ENCODE measurements around the gene CDC42EP2.

The CDC42EP2 gene

DNA sequence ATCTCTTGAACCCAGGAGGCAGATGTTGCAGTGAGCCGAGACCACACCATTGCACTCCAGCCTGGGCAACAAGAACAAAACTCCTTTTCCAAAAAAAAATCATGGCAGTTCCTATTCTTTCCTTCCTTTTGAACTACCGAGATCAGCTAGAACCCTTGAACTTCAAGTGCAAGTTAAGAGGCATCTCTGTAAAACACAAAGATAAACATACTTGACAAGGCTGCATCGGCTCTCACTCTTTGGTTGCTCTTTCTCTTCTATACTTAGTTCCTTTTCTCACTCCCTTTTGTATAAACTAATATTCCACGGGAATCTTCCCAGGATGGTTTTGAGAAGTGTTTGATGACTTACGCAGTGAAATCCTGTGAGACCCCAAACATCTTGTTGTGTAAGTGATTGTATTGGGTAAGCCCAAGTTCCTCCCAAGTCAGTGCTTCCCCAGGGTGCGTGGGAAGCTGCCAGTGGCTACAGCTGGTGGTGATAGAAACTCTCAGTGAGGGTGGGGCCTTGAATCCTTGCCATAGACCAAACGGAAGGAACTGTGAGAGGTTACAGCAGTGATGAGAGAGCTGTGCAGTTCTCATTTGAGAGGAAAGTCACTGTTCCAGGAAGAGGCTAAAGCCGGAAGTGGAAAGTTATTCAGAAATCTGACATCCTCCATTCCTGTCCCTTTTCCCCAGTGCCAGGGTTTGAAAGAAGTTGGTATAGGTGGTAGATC, 24.1 kb upstream of the CDC42EP2 start:
- H3K9ac ChIP-seq (ENCODE audit: low read depth, low read length), result no peak overlapping the region
- H3K36me3 ChIP-seq (ENCODE audit: insufficient read depth, low read length), result peaks cover 49% of the 10 kb centered on the region
- peaks cover 13% of the 10 kb centered on the region; the same call in 1 of the 2 replicates for H3K4me1 ChIP-seq (ENCODE audit: insufficient read depth, low read length)

DNA sequence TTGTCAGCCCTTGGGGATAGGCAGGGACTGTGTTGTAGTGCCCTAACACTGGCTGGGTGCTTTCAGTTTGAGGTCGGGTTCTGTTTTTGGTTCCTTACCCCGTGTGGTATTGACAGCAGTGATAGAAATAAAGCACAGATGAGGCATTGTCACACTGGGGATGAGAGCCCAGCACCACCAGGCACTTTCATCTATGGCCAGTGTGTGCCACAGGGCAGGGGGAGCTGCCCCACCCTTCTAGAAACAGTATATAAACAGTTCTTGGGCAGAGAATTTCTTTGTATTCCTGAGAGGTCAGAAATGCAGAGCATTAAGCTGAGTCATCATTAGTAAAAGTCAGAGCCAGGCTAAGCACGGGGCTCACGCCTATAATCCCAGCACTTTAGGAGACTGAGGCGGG, 23.1 kb upstream of the CDC42EP2 start:
- Histone ChIP-seq H3K4me1 (ENCODE audit: insufficient read depth, low read length) (peaks cover 13% of the 10 kb centered on the region; the same call in 1 of the 2 replicates), H3K9me3 (ENCODE audit: control insufficient read depth, insufficient read depth, low read length) (no peaks in the 10 kb centered on the region), H3K9ac (ENCODE audit: low read depth, low read length) (no peak overlapping the region), H3K36me3 (ENCODE audit: insufficient read depth, low read length) (peaks cover 55% of the 10 kb centered on the region)

More for the DNA sequence above, 24.1 kb upstream of the CDC42EP2 start:
- H3K9me3 ChIP-seq (ENCODE audit: control insufficient read depth, insufficient read depth, low read length), result no peaks in the 10 kb centered on the region

DNA sequence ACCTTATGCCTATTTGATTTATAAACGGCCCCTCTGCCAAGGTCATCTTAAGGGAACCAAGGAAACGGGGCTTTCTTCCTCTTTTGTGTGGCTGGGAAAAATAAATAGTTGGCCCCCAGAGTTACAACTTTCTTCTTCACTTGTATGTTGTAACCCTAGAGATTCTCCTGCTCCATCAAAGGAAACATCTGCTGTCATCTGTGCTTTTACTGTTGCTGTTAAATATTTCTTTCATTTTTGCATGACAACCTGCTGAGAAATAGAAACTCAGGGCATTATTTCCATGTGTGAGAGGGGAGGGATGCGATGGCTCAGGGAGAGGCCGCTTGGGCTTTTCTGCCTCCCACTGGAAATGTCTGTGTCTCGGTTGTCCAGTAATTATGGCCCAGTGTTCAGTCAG, 21.8 kb upstream of the CDC42EP2 start:
- peaks cover 13% of the 10 kb centered on the region; the same call in 1 of the 2 replicates for H3K4me1 ChIP-seq (ENCODE audit: insufficient read depth, low read length)
- H3K36me3 ChIP-seq (ENCODE audit: insufficient read depth, low read length), result peaks cover 49% of the 10 kb centered on the region
- no peaks in the 10 kb centered on the region for H3K9me3 ChIP-seq (ENCODE audit: control insufficient read depth, insufficient read depth, low read length)
- no peak overlapping the region for H3K9ac ChIP-seq (ENCODE audit: low read depth, low read length)

DNA sequence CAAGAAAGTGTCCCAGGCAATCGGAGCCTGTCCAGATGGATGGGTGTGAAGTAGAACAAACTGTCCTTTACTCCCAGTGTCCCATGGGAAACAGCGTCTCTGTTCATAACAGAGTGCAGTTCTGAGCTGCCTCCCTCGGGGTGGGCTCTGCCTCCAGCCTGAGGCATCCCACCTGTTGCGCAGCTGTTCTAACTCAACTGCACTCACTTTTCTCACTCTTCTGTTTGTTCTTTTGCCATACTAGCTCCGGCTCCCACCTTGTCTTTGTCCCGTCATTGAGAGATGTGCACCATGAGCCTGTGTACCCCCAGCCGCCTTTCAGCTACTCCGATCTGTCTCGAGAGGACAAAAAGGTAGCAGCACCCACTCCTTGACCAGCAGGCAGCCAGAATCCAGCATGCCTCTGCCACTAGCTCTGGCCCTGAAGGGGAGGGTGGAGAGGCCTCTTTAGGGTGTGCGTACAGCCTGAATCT, 20.7 kb upstream of the CDC42EP2 start:
- peaks cover 46% of the 10 kb centered on the region for H3K36me3 ChIP-seq (ENCODE audit: insufficient read depth, low read length)
- H3K4me1 ChIP-seq (ENCODE audit: insufficient read depth, low read length), result peaks cover 13% of the 10 kb centered on the region; the same call in 1 of the 2 replicates
- no peak overlapping the region for H3K9ac ChIP-seq (ENCODE audit: low read depth, low read length)
- H3K9me3 ChIP-seq (ENCODE audit: control insufficient read depth, insufficient read depth, low read length), result no peaks in the 10 kb centered on the region

DNA sequence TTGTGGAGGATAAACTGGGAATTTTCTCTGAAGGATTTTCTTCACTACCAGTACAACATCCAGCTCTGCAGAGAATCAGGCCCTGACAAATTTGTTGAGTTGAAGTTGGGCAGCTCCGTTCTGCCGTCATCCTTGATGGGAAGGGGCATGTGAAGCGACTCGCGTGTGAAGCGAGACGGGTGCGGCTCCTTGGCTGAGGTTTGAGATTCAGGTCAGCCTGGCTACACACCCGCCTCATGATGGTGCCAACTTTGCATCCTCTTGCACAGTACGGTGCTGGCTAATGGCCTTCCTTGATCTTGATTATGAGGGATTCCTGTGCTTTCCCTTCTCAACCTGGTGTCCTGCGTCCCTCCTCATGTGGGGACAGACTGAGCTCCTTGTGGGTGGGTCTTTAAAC, 19.7 kb upstream of the CDC42EP2 start:
- Histone ChIP-seq H3K4me1 (ENCODE audit: insufficient read depth, low read length) (peaks cover 13% of the 10 kb centered on the region; the same call in 1 of the 2 replicates), H3K9ac (ENCODE audit: low read depth, low read length) (no peak overlapping the region), H3K9me3 (ENCODE audit: control insufficient read depth, insufficient read depth, low read length) (no peaks in the 10 kb centered on the region), H3K36me3 (ENCODE audit: insufficient read depth, low read length) (peaks cover 39% of the 10 kb centered on the region)

DNA sequence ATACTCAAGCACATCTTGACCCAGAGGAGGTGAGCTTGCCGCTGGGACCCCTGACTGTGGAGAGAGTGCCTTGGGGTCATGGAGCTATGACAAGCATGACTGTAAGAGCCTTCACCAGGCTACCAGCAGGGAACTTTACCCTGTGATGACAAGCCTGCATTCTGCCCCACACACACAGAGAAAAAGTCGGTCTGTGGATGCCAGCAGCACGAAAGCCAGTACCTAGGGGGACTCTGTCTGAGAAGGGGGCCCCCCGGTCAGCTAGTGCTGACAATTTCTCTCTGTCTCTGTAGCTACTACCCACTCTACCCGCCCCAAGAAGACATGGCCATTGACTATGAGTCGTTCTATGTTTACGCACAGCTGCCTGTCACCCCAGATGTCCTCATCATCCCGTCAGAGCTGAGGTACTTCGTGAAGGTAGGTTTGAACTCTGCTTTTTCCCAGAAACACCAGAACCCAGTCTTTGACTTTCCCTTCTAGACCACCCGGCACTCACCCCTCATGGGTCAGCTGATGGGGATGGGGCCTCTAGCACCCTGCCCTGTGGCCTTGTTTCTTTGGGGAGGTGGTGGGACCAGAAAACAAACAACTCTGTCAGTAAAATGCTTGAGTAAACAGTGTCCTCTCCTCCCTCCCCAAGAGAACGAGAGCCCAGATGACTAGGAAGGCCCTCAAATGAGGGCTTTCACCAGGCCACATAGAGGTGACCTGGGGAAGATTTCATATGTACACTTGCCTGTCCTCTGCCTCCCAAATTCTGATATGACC, 18.9 kb upstream of the CDC42EP2 start:
- Histone ChIP-seq H3K9ac (ENCODE audit: low read depth, low read length) (no peak overlapping the region), H3K36me3 (ENCODE audit: insufficient read depth, low read length) (peaks cover 39% of the 10 kb centered on the region), H3K9me3 (ENCODE audit: control insufficient read depth, insufficient read depth, low read length) (no peaks in the 10 kb centered on the region), H3K4me1 (ENCODE audit: insufficient read depth, low read length) (peaks cover 13% of the 10 kb centered on the region; the same call in 1 of the 2 replicates)

DNA sequence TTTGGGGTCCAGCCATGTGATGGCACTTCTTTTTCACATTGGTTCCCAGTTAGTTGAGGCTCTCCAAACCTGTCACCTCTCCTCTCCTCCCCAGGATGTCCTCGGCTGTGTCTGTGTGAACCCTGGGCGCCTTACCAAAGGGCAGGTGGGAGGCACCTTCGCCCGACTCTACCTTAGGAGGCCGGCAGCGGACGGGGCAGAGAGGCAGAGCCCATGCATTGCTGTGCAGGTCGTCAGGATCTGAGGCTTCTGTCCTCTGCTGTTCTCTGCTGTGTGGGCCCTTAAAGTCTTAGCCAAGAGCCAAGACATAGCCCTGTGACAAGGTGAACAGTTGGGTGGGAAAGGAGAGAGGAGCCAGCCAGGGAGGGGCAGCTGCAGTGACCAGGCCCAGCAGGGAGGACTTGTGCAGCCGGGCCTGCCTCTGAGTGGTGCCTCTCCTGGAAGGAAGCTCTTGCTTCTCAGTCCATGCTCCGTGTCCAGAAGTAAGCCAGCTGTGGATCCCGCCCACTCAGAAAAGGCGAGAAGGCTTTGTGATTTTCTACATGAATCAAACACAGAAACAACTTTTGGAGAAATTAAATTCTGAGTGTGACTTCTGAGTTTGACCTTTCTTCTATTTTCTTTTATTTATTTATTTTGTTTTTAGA, 17.5 kb upstream of the CDC42EP2 start:
- no peaks in the 10 kb centered on the region for H3K9me3 ChIP-seq (ENCODE audit: control insufficient read depth, insufficient read depth, low read length)
- H3K4me1 ChIP-seq (ENCODE audit: insufficient read depth, low read length), result peaks cover 10% of the 10 kb centered on the region
- H3K9ac ChIP-seq (ENCODE audit: low read depth, low read length), result no peak overlapping the region
- peaks cover 39% of the 10 kb centered on the region for H3K36me3 ChIP-seq (ENCODE audit: insufficient read depth, low read length)

DNA sequence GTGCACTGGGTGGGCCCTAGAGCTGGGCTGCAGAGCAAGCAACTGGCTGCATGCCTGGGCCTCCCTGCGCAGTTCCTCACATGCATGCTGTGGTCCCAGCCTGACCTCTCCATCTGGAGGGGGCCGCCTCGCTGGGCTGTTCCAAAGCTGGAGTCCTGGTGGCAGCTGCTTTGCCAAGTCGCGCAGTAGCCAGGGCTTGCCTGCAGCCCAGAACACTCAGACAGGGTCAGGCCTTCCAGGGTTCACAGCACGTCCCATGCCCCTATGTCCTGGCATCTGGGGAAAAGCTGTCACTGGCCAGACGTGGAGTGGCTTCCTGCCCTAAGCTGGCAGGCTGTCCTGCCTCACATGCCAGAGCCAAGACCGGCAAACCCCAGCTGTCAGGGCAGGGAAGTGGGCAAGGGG, 16.5 kb upstream of the CDC42EP2 start:
- Histone ChIP-seq H3K36me3 (ENCODE audit: insufficient read depth, low read length) (peaks cover 31% of the 10 kb centered on the region), H3K9ac (ENCODE audit: low read depth, low read length) (no peak overlapping the region), H3K9me3 (ENCODE audit: control insufficient read depth, insufficient read depth, low read length) (no peaks in the 10 kb centered on the region), H3K4me1 (ENCODE audit: insufficient read depth, low read length) (peaks cover 7% of the 10 kb centered on the region)

DNA sequence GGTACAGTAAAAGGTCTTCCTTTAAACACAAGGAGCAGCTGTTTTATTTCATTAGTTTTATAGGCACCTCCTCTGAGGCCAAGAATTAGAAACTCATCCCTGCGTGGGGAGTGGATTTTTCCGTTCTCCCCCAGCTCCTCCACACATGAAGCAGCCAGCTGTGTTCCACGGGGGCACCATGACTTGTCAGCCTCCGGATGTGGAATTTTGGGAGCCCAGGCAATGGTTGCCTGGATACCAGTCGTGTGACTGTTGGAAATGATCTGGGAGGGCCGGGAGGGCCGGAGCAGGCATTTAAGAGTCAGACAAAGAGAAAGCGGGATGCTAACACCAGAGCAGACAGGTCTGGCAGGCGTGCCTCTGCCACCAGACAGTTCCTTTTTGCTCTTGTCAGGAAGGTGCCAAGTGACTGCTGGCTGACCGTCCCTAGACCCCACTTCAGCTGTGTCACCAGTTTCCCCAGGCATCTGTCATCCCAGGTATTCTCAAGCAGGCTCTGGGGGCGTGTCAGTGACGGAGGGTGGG, 15.9 kb upstream of the CDC42EP2 start:
- peaks cover 7% of the 10 kb centered on the region for H3K4me1 ChIP-seq (ENCODE audit: insufficient read depth, low read length)
- no peak overlapping the region for H3K9ac ChIP-seq (ENCODE audit: low read depth, low read length)
- H3K36me3 ChIP-seq (ENCODE audit: insufficient read depth, low read length), result peaks cover 26% of the 10 kb centered on the region
- no peaks in the 10 kb centered on the region for H3K9me3 ChIP-seq (ENCODE audit: control insufficient read depth, insufficient read depth, low read length)

DNA sequence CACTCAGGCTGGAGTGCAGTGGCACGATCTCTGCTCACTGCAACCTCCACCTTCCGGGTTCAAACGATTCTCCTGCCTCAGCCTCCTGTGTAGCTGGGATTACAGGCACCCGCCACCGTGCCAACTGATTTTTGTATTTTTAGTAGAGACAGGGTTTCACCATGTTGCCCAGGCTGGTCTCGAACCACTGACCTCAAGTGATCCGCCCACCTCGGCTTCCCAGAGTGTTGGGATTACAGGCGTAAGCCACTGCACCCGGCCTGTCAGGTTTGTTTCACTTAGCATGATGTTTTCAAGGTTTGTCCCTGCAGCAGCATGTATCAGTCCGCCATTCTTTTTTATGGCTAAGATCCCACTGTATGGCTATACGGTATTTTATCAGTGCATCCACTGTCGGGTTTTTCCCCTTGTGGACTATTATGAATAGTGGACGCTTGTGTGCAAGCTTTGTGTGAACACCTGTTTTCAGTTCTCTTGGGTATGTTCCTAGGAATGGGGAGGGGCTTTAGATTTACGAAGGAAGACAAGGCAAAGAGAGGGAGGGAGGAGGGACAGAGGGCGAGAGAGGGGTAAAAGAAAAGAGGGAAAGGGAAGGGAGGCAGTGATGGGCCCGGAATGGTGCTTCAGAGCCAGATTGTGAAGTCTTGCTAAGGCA, 13.9 kb upstream of the CDC42EP2 start:
- no peaks in the 10 kb centered on the region for H3K9me3 ChIP-seq (ENCODE audit: control insufficient read depth, insufficient read depth, low read length)
- peaks cover 7% of the 10 kb centered on the region for H3K36me3 ChIP-seq (ENCODE audit: insufficient read depth, low read length)
- no peak overlapping the region for H3K9ac ChIP-seq (ENCODE audit: low read depth, low read length)
- H3K4me1 ChIP-seq (ENCODE audit: insufficient read depth, low read length), result peaks cover 7% of the 10 kb centered on the region

DNA sequence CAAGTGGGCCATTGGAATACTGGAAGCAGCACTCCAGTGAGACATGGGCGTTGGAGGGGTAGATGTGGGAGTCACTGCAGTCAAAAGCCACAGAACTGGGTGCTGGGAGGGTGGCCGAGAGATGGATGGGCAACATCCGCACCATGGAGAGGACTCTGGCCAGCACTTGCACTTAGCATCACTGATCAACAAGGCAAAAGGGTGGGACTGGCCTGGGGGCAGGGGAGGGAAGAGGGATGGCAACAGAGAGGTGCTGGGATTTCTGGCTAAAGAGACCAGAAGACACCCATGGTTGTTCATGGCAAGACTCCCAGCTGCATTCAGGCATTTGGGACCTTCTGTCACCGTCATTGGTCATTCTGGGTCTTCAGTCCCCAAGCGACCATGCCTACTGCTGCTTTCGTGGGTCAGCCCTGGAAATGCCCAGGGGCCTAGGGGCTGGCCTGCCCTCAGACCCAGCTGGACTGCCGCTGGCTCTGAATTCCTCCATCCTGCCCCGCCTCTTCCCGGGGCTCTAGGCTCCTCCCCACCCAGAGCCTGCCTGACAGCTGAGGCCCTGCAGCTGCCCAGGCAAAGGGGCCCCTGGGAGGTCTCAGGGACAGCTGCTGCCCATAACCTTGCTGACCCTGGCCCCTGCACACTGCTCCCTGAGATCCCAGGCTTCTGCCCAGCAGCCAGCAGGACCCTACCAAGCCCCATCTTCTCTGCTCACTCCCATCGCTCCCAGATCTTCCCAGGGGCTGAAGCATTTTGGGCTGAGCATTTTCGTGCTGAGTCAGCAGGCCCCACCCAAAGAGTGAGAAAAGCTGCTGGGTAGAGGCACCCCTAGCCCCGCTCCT, 13.0 kb upstream of the CDC42EP2 start:
- Histone ChIP-seq H3K9ac (ENCODE audit: low read depth, low read length) (no peak overlapping the region), H3K36me3 (ENCODE audit: insufficient read depth, low read length) (no peaks in the 10 kb centered on the region; the same call in none of the 2 replicates), H3K9me3 (ENCODE audit: control insufficient read depth, insufficient read depth, low read length) (no peaks in the 10 kb centered on the region), H3K4me1 (ENCODE audit: insufficient read depth, low read length) (peaks cover 7% of the 10 kb centered on the region)

DNA sequence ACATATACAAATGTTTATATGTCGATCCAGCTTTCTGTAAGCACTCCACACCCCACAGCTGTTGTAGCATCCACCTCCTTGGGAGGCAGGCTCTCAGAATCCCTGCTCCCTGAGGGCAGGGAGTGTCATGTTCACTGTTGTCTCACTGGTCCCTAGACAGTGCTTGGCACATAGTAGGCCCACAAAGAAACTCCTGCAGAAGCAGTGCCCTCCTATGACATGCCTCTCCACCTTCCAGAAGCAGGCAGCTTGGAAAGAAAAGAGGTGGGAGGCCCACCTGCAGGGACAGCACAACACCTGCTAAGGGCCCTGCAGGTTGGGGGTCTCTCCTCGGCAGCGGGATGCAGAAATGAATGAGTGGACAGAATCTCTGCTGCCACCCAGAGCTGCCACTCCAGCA, 11.1 kb upstream of the CDC42EP2 start:
- Histone ChIP-seq H3K4me1 (ENCODE audit: insufficient read depth, low read length) (peaks cover 8% of the 10 kb centered on the region), H3K9me3 (ENCODE audit: control insufficient read depth, insufficient read depth, low read length) (no peaks in the 10 kb centered on the region), H3K9ac (ENCODE audit: low read depth, low read length) (no peak overlapping the region), H3K36me3 (ENCODE audit: insufficient read depth, low read length) (no peaks in the 10 kb centered on the region; the same call in 1 of the 2 replicates)

DNA sequence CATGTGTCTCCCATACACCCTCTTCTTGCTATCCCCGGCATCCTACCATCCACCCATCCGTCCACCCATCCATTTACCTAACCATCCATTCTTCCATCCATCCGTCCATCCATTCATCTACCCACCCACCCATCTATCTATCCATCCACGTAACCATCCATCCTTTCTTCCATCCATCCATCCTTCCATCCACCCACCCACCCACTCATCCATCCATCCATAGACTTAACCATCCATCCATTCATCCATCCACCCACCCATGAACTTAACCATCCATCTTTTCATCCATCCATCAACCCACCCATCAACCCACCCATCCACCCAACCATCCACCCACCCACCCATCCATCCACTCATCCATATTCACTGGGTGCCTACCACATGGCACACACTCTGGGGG, 10.6 kb upstream of the CDC42EP2 start:
- no peaks in the 10 kb centered on the region for H3K9me3 ChIP-seq (ENCODE audit: control insufficient read depth, insufficient read depth, low read length)
- H3K4me1 ChIP-seq (ENCODE audit: insufficient read depth, low read length), result peaks cover 11% of the 10 kb centered on the region

More for the DNA sequence above, 10.6 kb upstream of the CDC42EP2 start:
- Histone ChIP-seq H3K36me3 (ENCODE audit: insufficient read depth, low read length) (no peaks in the 10 kb centered on the region; the same call in 1 of the 2 replicates), H3K9ac (ENCODE audit: low read depth, low read length) (no peak overlapping the region)

All from ES-I3 (cell line).